Endothelial cell of umbilical vein (primary cell): ENCODE data around the gene FAM135A. TPM values are rescaled to one million over a fixed set of nuclear protein-coding genes. Genes with fewer than 3 reads are reported as not detected.

Source experiments
- BruUV-seq: library from RNA; stranded (reverse); fragments of 400-500 nt; replicated peaks from 2 replicates; lab custom pipeline; 2021; lab: Mats Ljungman, UMichigan
- CTCF ChIA-PET: fragments of 300-600, 350-600 bp; sonication (Branson Sonifier 250); formaldehyde crosslinking; loops from one replicate; lab custom pipeline; 2021; ENCODE audit warnings: antibody characterized with exemption, inconsistent platforms; lab: Charles Lee
- POLR2A ChIA-PET: fragments of 300-600, 350-600 bp; sonication (Branson Sonifier 250); formaldehyde crosslinking; loops from one replicate; lab custom pipeline; 2021; ENCODE audit warnings: antibody characterized with exemption, inconsistent platforms; lab: Charles Lee
- DNase-seq: peaks from one replicate; pipeline ENCODE4 v3.0.0-alpha.2; 2011; ENCODE audit warnings: low read depth, low spot score
- FAIRE-seq: peaks from 2 replicates; lab custom pipeline; 2011; peaks lifted over from hg19 to GRCh38; lab: Jason Lieb, UNC
- H2AFZ ChIP-seq: 2 replicates; pipeline ENCODE4 v1.6.0; 2012; ENCODE audit warnings: low read depth, low read length, control low read depth, inconsistent platforms
- H3K27ac ChIP-seq: 2 replicates; pipeline ENCODE4 v1.5.1; 2011; ENCODE audit warnings: low read depth, mild to moderate bottlenecking, control low read depth, low read length, moderate library complexity; ENCODE audit not compliant: insufficient read depth
- H3K27me3 ChIP-seq, 2 experiments: 2 replicates each; pipeline versions ENCODE4 v1.6.0 to v1.6.1; 2011; ENCODE audit warnings: low read length in 2 of 2, mixed read lengths in 1 of 2; ENCODE audit not compliant: control insufficient read depth in 2 of 2, insufficient read depth in 2 of 2
- H3K36me3 ChIP-seq, 2 experiments: 2 replicates in 1 of 2; 3 replicates in 1 of 2; pipeline ENCODE4 v1.5.1; 2011; ENCODE audit warnings: low read length in 2 of 2, mild to moderate bottlenecking in 1 of 2, moderate library complexity in 1 of 2; ENCODE audit not compliant: control insufficient read depth in 2 of 2, insufficient read depth in 2 of 2; ENCODE audit errors: extremely low read depth in 1 of 2
- H3K4me1 ChIP-seq: 3 replicates; pipeline ENCODE4 v1.5.1; 2011; ENCODE audit warnings: mild to moderate bottlenecking, low read length; ENCODE audit not compliant: control insufficient read depth, insufficient read depth; ENCODE audit errors: extremely low read depth
- H3K4me2 ChIP-seq: 2 replicates; pipeline ENCODE4 v1.6.1; 2011; ENCODE audit warnings: low read length, control low read depth, mixed read lengths; ENCODE audit not compliant: insufficient read depth
- H3K4me3 ChIP-seq, 3 experiments: fragments of 200-600 bp in 1 of 3; sonication (generic), shearing (Covaris generic) in 1 of 3; replicated peaks in 1 of 3; 2 replicates each; pipeline ENCODE4 v1.5.1; 2011 to 2016; ENCODE audit warnings: control low read depth in 3 of 3, low read length in 3 of 3, mild to moderate bottlenecking in 2 of 3, inconsistent platforms in 1 of 3, low read depth in 1 of 3, moderate library complexity in 1 of 3; ENCODE audit not compliant: insufficient read depth in 1 of 3
- H3K79me2 ChIP-seq: 2 replicates; pipeline ENCODE4 v1.6.0; 2012; ENCODE audit warnings: low read length, inconsistent platforms; ENCODE audit not compliant: control insufficient read depth, insufficient read depth
- H3K9ac ChIP-seq: replicated peaks from 2 replicates; pipeline ENCODE3; 2011; ENCODE audit warnings: low read length, control low read depth; ENCODE audit not compliant: insufficient read depth; ENCODE audit errors: extremely low read depth
- H3K9me1 ChIP-seq: replicated peaks from 3 replicates; pipeline ENCODE4 v1.6.0; 2011; ENCODE audit warnings: mild to moderate bottlenecking, low read length; ENCODE audit not compliant: control insufficient read depth, insufficient read depth; ENCODE audit errors: extremely low read depth
- H3K9me3 ChIP-seq: replicated peaks from 2 replicates; pipeline ENCODE4 v1.5.1; 2012; ENCODE audit warnings: low read length, inconsistent platforms; ENCODE audit not compliant: control insufficient read depth, insufficient read depth
- H4K20me1 ChIP-seq: replicated peaks from 2 replicates; pipeline ENCODE3; 2011; ENCODE audit warnings: mild to moderate bottlenecking, low read length; ENCODE audit not compliant: control insufficient read depth, insufficient read depth; ENCODE audit errors: extremely low read depth
- CTCF ChIP-seq, 2 donors: IDR thresholded peaks; 1 replicate in 1 of 2; 2 replicates in 1 of 2; pipeline ENCODE4 v1.5.1; 2011; ENCODE audit warnings: low read length in 2 of 2, mild to moderate bottlenecking in 2 of 2, moderate library complexity in 2 of 2, control low read depth in 1 of 2, inconsistent platforms in 1 of 2, low read depth in 1 of 2; ENCODE audit not compliant: insufficient read depth in 1 of 2; ENCODE audit errors: extremely low read depth in 1 of 2
- EZH2 ChIP-seq: IDR thresholded peaks from 2 replicates; pipeline ENCODE4 v1.6.1; 2012; ENCODE audit warnings: borderline replicate concordance, low read depth, mild to moderate bottlenecking, moderate library complexity, low read length, inconsistent platforms; ENCODE audit not compliant: severe bottlenecking
- FOS ChIP-seq: IDR thresholded peaks from 2 replicates; pipeline ENCODE4 v1.6.1; 2011; ENCODE audit warnings: mild to moderate bottlenecking, low read length, moderate library complexity, borderline replicate concordance; ENCODE audit not compliant: insufficient read depth
- GATA2 ChIP-seq: IDR thresholded peaks from 2 replicates; pipeline ENCODE4 v1.7.0; 2011; ENCODE audit warnings: low read depth, mild to moderate bottlenecking, moderate library complexity, mixed read lengths, low read length; ENCODE audit not compliant: insufficient read length, insufficient read depth
- JUN ChIP-seq: IDR thresholded peaks from 2 replicates; pipeline ENCODE4 v1.6.1; 2011; ENCODE audit warnings: borderline replicate concordance, low read depth; ENCODE audit not compliant: insufficient read length, insufficient read depth
- MAX ChIP-seq: IDR thresholded peaks from 2 replicates; pipeline ENCODE4 v1.6.1; 2011; ENCODE audit not compliant: insufficient read depth, insufficient read length
- MYC ChIP-seq: IDR thresholded peaks from one replicate; pipeline ENCODE4 v1.6.1; 2011; ENCODE audit warnings: mild to moderate bottlenecking, low read depth, low read length
- POLR2A ChIP-seq: IDR thresholded peaks from 2 replicates; pipeline ENCODE4 v1.6.1; 2012; ENCODE audit warnings: low read depth, mild to moderate bottlenecking, control low read depth, low read length
- POLR2AphosphoS5 ChIP-seq: IDR thresholded peaks from 2 replicates; pipeline ENCODE4 v1.6.1; 2012; ENCODE audit warnings: low read depth, mild to moderate bottlenecking, control low read depth, low read length, moderate library complexity; ENCODE audit not compliant: insufficient read depth
- dilution Hi-C: fragments of 300-500 bp; cut with MboI; formaldehyde crosslinking; loops from one replicate; pipeline ENCODE4 v1.15.0; 2019; ENCODE audit warnings: low sequenced_read_pairs; ENCODE audit not compliant: extremely low pct_ligation_motif_present
- intact Hi-C: fragments of 100-400 bp; cut with micrococcal nuclease; formaldehyde crosslinking; loops from one replicate; pipeline ENCODE4 v1.10.0; 2022
- polyA plus RNA-seq, 4 experiments: library from polyadenylated mRNA; depleted of rRNA in 3 of 4; stranded (reverse) in 3 of 4; unstranded in 1 of 4; fragments of >200 nt; gene quantifications; 2 replicates each; pipeline versions ENCODE4 v1.2.1 to v1.2.3, GENCODE V29; 2011 to 2012; ENCODE audit warnings: missing spikeins in 1 of 4
- total RNA-seq: library from RNA; stranded (reverse); gene quantifications from 2 replicates; pipeline ENCODE4 v1.2.3, GENCODE V29; 2021

Gene FAM135A
- total and polyA plus RNA-seq, 2 donors (not counting 3 experiments of a cell fraction or from before 2014, with no cell fraction given) = 3.7 to 9.6 TPM

GRCh38 chr6:70424291-70424690, 11.0 kb downstream of the FAM135A start:
- no peak overlapping the region for H3K4me3 ChIP-seq
- FAIRE-seq = no peak
- no peaks in the 10 kb centered on the region for H3K9me1 ChIP-seq
- H3K9me3 ChIP-seq = no peaks in the 10 kb centered on the region
- H3K27ac ChIP-seq = no peak overlapping the region
- no peak overlapping the region for H2AFZ ChIP-seq
- H4K20me1 ChIP-seq = no peaks in the 10 kb centered on the region
- ChIA-PET CTCF (interaction anchor here (2.5 kb wide), 1 partner anchor 10 kb away, joined by 7 read pairs; no protein-coding TSS in a partner anchor), POLR2A (interaction anchor here (0.6 kb wide), 1 partner anchor 1045 kb away, joined by 5 read pairs; no protein-coding TSS in a partner anchor)
- H3K27me3 ChIP-seq = no peaks in the 10 kb centered on the region
- BruUV-seq = no TSS peak
- no peak for DNase-seq
- H3K4me1 ChIP-seq = no peaks in the 10 kb centered on the region
- no peaks in the 10 kb centered on the region for H3K79me2 ChIP-seq
- TF ChIP-seq JUN = no peak
- intact Hi-C loops (no loop called here), dilution Hi-C loops (no loop called here)
- H3K36me3 ChIP-seq = no peaks in the 10 kb centered on the region
- no peak overlapping the region for H3K9ac ChIP-seq
- no peak overlapping the region for H3K4me2 ChIP-seq

- Histone ChIP-seq H2AFZ (no peak overlapping the region), H3K4me3 (no peak overlapping the region), H3K27ac (no peak overlapping the region), H3K36me3 (peaks cover 0 to 2% of the 10 kb centered on the region in 2 experiments), H3K4me2 (no peak overlapping the region), H3K27me3 (no peaks in the 10 kb centered on the region), H3K9me3 (no peaks in the 10 kb centered on the region), H3K4me1 (no peaks in the 10 kb centered on the region), H4K20me1 (no peaks in the 10 kb centered on the region), H3K9ac (no peak overlapping the region), H3K9me1 (no peaks in the 10 kb centered on the region), H3K79me2 (no peaks in the 10 kb centered on the region)
- ChIA-PET POLR2A (no interaction called here), CTCF (interaction anchor here (1.0 kb wide), 1 partner anchor 11 kb away, joined by 3 read pairs; no protein-coding TSS in a partner anchor)
- dilution Hi-C loops = no loop called here
- BruUV-seq = no TSS peak
- intact Hi-C loops = no loop called here
- DNase-seq (no peak), FAIRE-seq (no peak)
- TF ChIP-seq POLR2AphosphoS5 = no peak
- no peak for TF ChIP-seq MAX
- TF ChIP-seq FOS = no peak
- TF ChIP-seq POLR2A = no peak
- TF ChIP-seq MYC = no peak
- no peak for TF ChIP-seq CTCF (IDR thresholded peaks at IDR 0.05; ENCODE audit: extremely low read depth in 1 of 2, insufficient read depth in 1 of 2, low read depth in 1 of 2, low read length in 2 of 2)
- no peak for TF ChIP-seq GATA2
- TF ChIP-seq JUN = no peak
- TF ChIP-seq EZH2 = no peak
Observed at GRCh38 chr6:70436320-70436719, 23.0 kb downstream of the FAM135A start.
